Loucy (cell line): ENCODE results near the gene SCFD2.

Experiments
- H2AFZ ChIP-seq: fragments of 200-600 bp; sonication (generic); 2 replicates; pipeline ENCODE4 v1.6.0; 2016; ENCODE audit warnings: antibody characterized with exemption, mild to moderate bottlenecking, low read length, moderate library complexity
- H3F3A ChIP-seq: fragments of 200-600 bp; 2 replicates; pipeline ENCODE4 v1.6.0; 2016; ENCODE audit warnings: antibody characterized with exemption, low read depth, mild to moderate bottlenecking
- H3K27me3 ChIP-seq: fragments of 200-600 bp; sonication (generic); 2 replicates; pipeline ENCODE4 v1.6.1; 2014; ENCODE audit warnings: low read length, mild to moderate bottlenecking; ENCODE audit not compliant: insufficient read depth, poor library complexity, severe bottlenecking
- H3K36me3 ChIP-seq: fragments of 200-600 bp; sonication (generic); 2 replicates; pipeline ENCODE4 v1.6.1; 2016; ENCODE audit warnings: low read length; ENCODE audit not compliant: insufficient read depth
- H3K4me1 ChIP-seq: fragments of 200-600 bp; sonication (generic); 2 replicates; pipeline ENCODE4 v1.5.1; 2014; ENCODE audit warnings: low read length, mild to moderate bottlenecking; ENCODE audit not compliant: insufficient read depth, poor library complexity, severe bottlenecking
- H3K4me2 ChIP-seq: fragments of 200-600 bp; sonication (generic); 2 replicates; pipeline ENCODE4 v1.6.0; 2014; ENCODE audit warnings: antibody characterized with exemption, low read length, low read depth, mild to moderate bottlenecking; ENCODE audit not compliant: poor library complexity, severe bottlenecking
- H3K4me3 ChIP-seq: fragments of 200-600 bp; sonication (generic); 2 replicates; pipeline ENCODE4 v1.5.1; 2014; ENCODE audit warnings: low read length, mild to moderate bottlenecking, mixed read lengths; ENCODE audit not compliant: poor library complexity, severe bottlenecking
- H3K79me2 ChIP-seq: fragments of 200-600 bp; sonication (generic); 2 replicates; pipeline ENCODE4 v1.6.1; 2014; ENCODE audit warnings: low read length; ENCODE audit not compliant: insufficient read depth
- H3K9ac ChIP-seq: fragments of 200-600 bp; sonication (generic); 2 replicates; pipeline ENCODE4 v1.6.0; 2014; ENCODE audit warnings: mild to moderate bottlenecking, low read depth, low read length, moderate library complexity; ENCODE audit not compliant: poor library complexity, severe bottlenecking
- H3K9me2 ChIP-seq: fragments of 200-600 bp; sonication (generic); replicated peaks from 2 replicates; pipeline ENCODE4 v1.6.1; 2016; ENCODE audit warnings: low read depth, low read length, mixed read lengths
- H3K9me3 ChIP-seq: fragments of 200-600 bp; sonication (generic); 2 replicates; pipeline ENCODE4 v1.6.1; 2014; ENCODE audit warnings: mild to moderate bottlenecking, antibody characterized with exemption, low read length, low read depth; ENCODE audit not compliant: insufficient read depth
- H4K20me1 ChIP-seq: fragments of 200-600 bp; sonication (generic); 2 replicates; pipeline ENCODE4 v1.6.0; 2014; ENCODE audit warnings: antibody characterized with exemption, low read length, mild to moderate bottlenecking; ENCODE audit not compliant: insufficient read depth, poor library complexity, severe bottlenecking
- CTCF ChIP-seq: fragments of 200-600 bp; sonication (generic); conservative IDR thresholded peaks from 2 replicates; pipeline ENCODE4 v1.5.1; 2014; ENCODE audit warnings: mild to moderate bottlenecking, antibody characterized with exemption, low read length
- EZH2phosphoT487 ChIP-seq: fragments of 200-600 bp; IDR thresholded peaks from 2 replicates; pipeline ENCODE4 v1.6.1; 2018; ENCODE audit warnings: antibody characterized with exemption, mild to moderate bottlenecking, moderate library complexity, borderline replicate concordance

The SCFD2 gene

DNA sequence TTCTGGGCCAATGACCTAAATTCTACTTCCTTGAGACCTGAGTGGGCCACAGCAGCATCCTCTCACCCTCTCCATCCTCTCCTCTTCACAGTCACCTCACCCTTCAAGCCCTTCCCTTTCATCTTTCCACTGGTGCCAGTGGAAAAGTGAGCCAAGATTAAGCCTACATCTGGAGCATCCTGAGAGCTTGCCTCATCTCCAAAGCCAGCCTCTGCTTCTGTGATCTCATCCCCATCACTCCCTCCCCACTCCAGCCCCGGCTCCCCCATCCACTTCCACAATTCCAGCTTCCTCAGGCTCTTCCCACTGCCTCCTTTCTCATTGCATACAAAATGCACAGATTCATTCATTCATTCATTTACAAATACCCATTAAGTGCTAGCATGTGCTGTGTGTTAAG, 513.8 kb downstream of the SCFD2 start:
- Histone ChIP-seq H3K4me2 (no peak overlapping the region), H4K20me1 (no peaks in the 10 kb centered on the region), H3K4me1 (no peaks in the 10 kb centered on the region), H3K79me2 (no peaks in the 10 kb centered on the region), H2AFZ (no peak overlapping the region), H3K9me3 (no peaks in the 10 kb centered on the region), H3F3A (no peaks in the 10 kb centered on the region), H3K9ac (no peak overlapping the region), H3K9me2 (no peaks in the 10 kb centered on the region), H3K27me3 (no peaks in the 10 kb centered on the region), H3K4me3 (no peak overlapping the region), H3K36me3 (no peaks in the 10 kb centered on the region)
- TF ChIP-seq EZH2phosphoT487 (no peak), CTCF (no peak)

- TF ChIP-seq CTCF (no peak), EZH2phosphoT487 (no peak)
- Histone ChIP-seq H3K4me3 (no peak overlapping the region), H3F3A (no peaks in the 10 kb centered on the region), H3K9ac (no peak overlapping the region), H3K4me2 (no peak overlapping the region), H3K9me2 (no peaks in the 10 kb centered on the region), H3K27me3 (no peaks in the 10 kb centered on the region), H3K79me2 (no peaks in the 10 kb centered on the region), H4K20me1 (no peaks in the 10 kb centered on the region), H3K4me1 (no peaks in the 10 kb centered on the region), H3K36me3 (no peaks in the 10 kb centered on the region), H3K9me3 (no peaks in the 10 kb centered on the region), H2AFZ (no peak overlapping the region)
Measured at GRCh38 chr4:52850406-52851124, 515.3 kb downstream of the SCFD2 start.

- H3K4me3 ChIP-seq, result no peak overlapping the region
- no peaks in the 10 kb centered on the region for H3K27me3 ChIP-seq
- no peaks in the 10 kb centered on the region for H3K36me3 ChIP-seq
- TF ChIP-seq EZH2phosphoT487, result no peak
- TF ChIP-seq CTCF, result no peak
- H3K79me2 ChIP-seq, result no peaks in the 10 kb centered on the region
- no peaks in the 10 kb centered on the region for H4K20me1 ChIP-seq
- H3K9ac ChIP-seq, result no peak overlapping the region
- no peak overlapping the region for H2AFZ ChIP-seq
- no peaks in the 10 kb centered on the region for H3K9me3 ChIP-seq
- H3K4me1 ChIP-seq, result no peaks in the 10 kb centered on the region
- no peak overlapping the region for H3K4me2 ChIP-seq
- no peaks in the 10 kb centered on the region for H3F3A ChIP-seq
- no peaks in the 10 kb centered on the region for H3K9me2 ChIP-seq
Measured at GRCh38 chr4:52848254-52848653, 517.6 kb downstream of the SCFD2 start.
